Activated CD4-positive, alpha-beta T cell treated with anti-CD3 and anti-CD28 coated beads for 4 hours (primary cell): ENCODE measurements around the gene CDK18.
A peak's percentile ranks its signal among the peaks of the same experiment; 100 is the strongest.

Experiments
- DNase-seq, 2 donors: peaks; one replicate each; pipeline ENCODE4 v3.0.0-alpha.2; 2020

The CDK18 gene

DNA sequence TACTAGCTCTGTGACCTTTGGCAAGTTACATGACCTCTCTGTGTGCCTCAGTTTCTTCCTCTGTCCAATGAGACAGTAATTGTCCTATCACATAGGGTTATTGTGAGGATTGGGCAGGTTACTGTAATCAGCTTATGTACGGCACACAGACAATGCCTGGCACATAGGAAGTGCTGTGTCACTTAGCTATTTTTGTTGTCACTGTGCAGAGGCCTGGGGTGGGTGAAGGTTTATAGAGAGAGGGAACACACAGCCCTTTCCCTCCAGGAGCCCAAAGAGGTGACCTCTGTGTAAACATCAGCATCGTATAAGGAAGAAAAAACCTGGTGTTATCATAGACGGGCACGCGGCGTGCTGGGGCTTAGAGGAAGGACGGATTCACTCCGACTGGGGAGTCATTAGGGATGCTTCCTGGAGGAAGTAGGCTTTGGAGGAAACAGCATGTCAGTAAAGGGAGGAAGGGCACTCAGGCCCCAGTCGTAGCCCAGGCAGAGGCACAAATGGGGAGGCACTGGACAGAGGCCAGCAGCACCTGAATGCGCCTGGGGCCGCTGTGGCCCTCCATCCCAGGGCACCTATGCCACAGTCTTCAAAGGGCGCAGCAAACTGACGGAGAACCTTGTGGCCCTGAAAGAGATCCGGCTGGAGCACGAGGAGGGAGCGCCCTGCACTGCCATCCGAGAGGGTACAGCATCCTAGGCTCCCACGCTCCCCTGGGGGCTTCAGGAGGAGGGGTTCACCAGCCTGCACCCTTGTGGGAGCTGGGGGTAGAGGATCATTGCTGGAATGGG is 21.2 kb downstream of the CDK18 start:
- no peak for DNase-seq

DNA sequence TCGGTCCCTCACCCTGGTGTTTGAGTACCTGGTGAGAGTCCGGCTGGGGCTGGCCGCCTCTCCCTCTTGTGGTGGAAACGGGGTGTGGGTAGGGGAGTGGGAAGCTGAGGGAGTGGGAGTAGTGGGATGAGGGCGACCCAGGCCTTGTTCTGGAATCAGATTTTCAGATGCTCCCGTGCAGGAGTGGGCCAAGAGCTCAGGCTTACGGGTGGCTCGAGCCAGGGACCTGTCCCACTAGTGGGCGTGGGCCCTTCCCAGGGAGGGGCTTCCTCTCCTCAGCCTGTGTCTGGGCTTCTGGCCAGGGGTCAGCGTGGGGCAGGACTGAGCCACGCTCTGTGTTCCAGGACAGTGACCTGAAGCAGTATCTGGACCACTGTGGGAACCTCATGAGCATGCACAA is 22.0 kb downstream of the CDK18 start:
- no peak for DNase-seq

- no peak for DNase-seq
Observed at GRCh38 chr1:205527931-205528330, 23.5 kb downstream of the CDK18 start.

DNA sequence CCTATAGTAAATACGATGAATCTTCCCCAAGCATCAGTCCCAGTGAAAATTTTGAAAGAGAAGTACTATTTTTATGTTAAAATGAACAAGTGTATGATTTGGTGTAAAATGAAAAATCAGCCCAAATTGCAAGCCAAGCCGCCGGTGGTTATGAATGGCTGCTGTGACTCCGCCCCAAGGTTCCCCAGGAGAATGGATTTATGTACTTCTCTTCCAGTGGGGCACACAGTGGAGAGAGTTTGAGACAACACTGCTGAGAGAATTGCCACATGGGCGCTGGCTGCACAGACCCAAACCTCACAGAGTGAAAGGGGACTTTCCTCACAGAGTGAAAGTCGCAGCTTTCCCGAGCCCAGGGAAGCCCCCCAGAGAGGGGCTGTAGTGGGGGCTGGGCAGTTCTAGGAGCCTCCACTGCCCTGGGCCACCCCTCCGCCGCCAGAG is 24.0 kb downstream of the CDK18 start:
- no peak for DNase-seq

GRCh38 chr1:205528887-205529825 is 24.7 kb downstream of the CDK18 start:
- peak; percentile 79 to 83 for DNase-seq

DNA sequence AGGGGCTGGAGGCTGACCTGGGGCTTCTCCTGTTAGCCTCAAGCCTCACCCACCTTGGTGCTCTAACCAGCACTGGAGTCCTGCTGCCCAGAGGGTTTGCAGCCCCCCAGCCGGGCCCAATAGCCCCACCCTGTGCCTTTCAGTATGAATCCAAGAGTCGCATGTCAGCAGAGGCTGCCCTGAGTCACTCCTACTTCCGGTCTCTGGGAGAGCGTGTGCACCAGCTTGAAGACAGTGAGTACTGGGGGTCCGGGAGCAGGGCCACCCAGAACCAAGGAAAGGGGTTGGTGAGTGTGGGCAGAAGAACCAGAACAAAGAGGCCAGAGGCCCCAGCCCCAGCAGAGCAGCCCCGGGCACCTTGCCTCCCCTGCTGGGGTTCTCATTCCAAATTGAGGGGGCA is 25.6 kb downstream of the CDK18 start:
- no peak for DNase-seq

DNA sequence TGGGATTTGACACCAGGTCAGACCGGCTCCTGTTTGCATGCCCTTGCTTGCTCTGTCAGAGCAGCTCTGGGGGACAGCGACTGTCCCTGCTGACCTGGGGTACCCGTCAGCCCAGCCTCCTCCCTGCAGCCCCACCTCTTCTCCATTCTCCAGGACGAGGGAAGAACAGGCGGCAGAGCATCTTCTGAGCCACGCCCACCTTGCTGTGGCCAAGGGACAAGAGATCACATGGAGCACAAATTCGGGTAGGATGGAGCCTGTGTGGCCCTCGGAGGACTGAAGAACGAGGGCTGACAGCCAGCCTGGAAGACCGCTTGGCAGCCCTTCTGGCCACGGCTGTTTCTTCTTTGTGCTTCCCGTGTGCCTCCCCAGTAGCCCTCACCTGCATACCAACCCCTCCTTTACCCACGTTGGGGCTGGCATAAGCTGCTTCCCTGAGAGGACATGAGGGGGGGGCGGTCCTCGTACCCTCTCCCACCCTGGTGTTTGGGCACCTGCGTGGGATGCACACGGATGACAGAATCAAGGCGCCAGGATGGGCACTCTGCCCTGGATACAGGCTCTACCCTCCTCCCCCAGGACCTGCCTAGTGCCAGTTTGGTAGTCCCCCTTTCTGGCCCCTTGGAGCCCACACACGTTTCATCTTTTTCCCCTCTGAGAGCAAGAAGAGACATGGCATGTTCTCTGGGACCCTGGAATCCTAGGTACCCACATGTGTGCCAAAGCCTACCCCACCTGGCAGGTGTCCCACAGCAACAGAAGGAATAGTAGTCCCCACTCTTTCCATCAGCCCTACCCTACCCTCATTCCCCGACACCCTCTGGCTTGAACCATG is 26.9 kb downstream of the CDK18 start:
- no peak for DNase-seq

GRCh38 chr1:205532026-205532898 is 27.8 kb downstream of the CDK18 start:
- DNase-seq, result no peak

- DNase-seq, result no peak
Observed at GRCh38 chr1:205532996-205533735, 28.7 kb downstream of the CDK18 start.

DNA sequence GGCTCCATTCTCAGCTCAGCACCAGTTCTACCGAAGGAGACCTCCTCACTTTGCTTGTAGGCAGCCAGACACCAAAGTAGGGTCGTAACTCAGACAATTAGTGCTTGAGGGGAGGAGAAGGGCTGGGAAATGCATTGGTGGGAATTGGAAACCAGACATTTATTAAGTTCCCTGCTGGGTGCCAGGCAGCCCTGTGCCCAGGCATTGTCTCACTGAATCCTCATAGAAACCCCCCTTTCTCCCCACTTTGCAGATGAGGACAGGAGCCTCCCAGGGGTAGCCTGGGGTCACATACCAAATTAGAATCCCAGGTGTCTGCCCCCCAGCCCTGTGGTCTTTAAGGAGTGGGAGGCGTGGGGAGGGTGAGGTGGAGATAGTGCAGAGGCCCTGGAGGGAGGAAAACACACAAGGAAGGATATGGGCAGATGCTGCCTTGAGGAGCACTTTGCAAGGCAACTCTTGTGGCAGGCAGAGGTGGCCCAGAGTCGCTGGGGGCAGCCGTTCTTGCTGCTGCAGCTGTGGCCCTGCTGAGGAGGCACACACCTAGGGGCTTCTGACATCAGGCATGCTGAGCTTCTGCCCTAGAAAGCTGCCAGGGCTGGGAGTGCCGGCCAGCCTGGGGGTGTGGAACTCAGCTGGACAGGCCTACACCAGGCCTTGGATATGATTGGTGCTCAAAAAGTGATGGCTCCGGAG is 29.4 kb downstream of the CDK18 start:
- no peak for DNase-seq

- no peak for DNase-seq
Observed at GRCh38 chr1:205534444-205534985, 30.0 kb downstream of the CDK18 start.

- DNase-seq, result no peak
Observed at GRCh38 chr1:205535096-205535495, 30.6 kb downstream of the CDK18 start.

DNA sequence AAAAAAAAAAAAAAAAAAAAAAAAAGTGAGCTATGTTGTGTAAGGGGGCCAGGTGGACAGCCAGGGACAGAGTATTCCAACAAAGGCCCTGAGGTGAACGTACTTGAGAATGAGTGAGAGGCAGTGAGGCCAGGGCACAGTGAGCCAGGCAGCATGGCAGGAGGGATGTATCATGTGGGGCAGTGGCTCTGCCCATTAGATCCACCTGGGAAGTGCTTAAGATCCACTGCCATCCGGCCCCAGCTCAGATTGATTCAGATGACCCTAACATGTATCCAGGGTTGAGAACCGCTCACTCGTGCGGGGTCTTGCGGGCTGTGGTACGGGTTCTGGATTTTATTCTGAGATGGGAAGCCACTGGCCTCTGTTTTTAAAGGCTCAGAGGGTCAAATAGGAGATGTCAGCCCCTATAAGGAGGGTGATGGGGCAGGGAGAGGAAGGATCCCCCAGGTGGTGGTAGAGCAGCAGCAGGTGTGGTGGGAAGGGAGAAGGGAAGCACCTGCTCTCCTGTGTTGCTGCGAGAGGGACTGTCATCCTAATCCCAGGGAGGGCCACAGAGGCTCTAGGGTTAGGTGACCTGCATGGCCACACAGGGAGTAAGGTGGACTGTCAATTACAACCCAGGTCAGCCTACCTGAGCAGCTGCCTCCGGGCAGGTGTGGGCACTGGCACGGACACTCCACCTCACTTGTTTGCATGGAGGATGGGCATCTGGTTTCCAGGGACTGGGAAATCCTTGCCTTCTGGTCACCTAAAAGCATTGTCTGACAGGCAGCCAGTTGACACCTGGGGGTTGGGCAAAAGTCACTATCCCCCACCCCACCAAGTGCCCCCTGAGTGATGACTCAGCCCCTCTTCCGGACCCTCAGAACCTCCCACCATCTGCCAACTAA is 31.6 kb downstream of the CDK18 start:
- DNase-seq, result no peak

GRCh38 chr1:205536759-205537361 is 32.4 kb downstream of the CDK18 start:
- DNase-seq, result no peak

DNA sequence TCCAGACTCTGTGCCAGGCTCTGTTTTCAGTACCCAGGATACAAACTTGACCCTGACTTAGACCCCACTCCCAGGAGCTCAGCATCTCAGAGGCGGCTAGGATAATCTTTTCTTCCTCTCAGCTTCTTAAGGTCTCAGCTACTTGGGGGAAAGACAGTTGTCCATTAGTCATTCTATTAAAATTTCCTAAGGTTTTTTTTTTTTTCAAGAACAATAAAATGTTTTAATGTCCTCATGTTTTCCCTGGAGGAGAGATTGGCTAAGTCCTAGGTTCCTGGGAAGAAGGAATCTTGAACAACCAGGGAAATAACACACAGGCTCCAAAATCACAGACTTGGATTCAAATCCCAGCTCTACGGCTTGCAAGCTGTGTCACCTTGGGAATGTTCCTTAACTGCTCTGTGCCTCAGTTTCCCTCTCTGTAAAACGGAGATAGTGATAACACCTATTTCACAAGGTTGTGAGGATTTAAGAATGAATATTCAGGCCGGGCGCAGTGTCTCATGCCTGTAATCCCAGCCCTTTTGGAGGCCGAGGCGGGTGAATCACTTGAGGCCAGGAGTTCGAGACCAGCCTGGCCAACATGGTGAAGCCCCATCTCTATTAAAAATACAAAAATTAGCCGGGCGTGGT is 33.0 kb downstream of the CDK18 start:
- no peak for DNase-seq

GRCh38 chr1:205538235-205538840 is 33.9 kb downstream of the CDK18 start:
- DNase-seq, result no peak

DNA sequence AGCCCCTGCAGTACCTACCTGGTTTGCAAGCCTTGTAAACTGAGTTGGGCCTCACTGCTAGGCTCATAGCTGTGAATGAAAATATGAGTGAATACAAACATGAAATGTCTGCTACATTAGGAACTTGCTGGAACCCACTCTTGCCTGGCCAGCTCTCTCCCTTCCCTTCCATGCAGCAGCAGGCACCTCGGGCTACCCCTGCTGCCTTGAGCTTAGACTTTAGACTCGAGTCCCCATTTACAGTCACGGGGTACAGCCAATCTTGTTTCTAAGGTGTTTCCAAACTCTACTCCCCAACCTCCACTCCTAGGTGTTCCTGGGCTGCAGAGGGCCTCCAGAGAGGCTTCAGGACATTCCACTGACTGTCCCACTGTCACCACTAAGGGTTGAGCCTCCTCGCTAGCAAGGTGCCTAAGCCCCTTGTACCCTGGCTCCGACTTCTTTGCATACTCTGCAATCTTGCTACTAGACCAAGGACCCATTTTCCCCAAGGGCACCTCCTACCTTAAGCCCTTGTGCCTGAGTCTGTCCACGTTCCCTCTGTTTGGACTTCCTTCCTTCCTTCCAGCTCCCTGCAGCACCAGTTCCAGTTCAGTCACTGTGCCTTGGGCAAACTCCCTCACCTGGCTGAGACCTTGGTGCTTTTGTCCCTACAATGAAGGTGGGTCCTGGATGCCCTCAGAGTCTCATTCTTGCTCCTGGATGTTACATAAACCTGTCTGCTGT is 36.9 kb downstream of the CDK18 start:
- no peak for DNase-seq
